Hepatocyte (in vitro differentiated cells): ENCODE data around the gene PLCB4. TPM values are rescaled to one million over a fixed set of nuclear protein-coding genes. Genes with fewer than 3 reads are reported as not detected.

Source experiments
- DNase-seq: peaks from one replicate; pipeline ENCODE4 v3.0.0-alpha.2; 2016; ENCODE audit warnings: low spot score
- H2AFZ ChIP-seq: fragments of 200-600 bp; sonication (generic); 2 replicates; pipeline ENCODE4 v1.6.0; 2016; ENCODE audit warnings: antibody characterized with exemption, mild to moderate bottlenecking
- H3K27ac ChIP-seq: fragments of 200-600 bp; sonication (generic); 2 replicates; pipeline ENCODE4 v1.5.1; 2016; ENCODE audit warnings: mild to moderate bottlenecking
- H3K27me3 ChIP-seq: fragments of 200-600 bp; sonication (generic); 2 replicates; pipeline ENCODE4 v1.6.1; 2016
- H3K36me3 ChIP-seq: fragments of 200-600 bp; sonication (generic); replicated peaks from 2 replicates; pipeline ENCODE4 v1.5.1; 2016; ENCODE audit warnings: low read depth; ENCODE audit not compliant: insufficient read depth
- H3K4me1 ChIP-seq: fragments of 200-600 bp; sonication (generic); 2 replicates; pipeline ENCODE4 v1.5.1; 2016; ENCODE audit warnings: mild to moderate bottlenecking, moderate library complexity; ENCODE audit not compliant: insufficient read depth
- H3K4me2 ChIP-seq: fragments of 200-600 bp; sonication (generic); 2 replicates; pipeline ENCODE4 v1.6.0; 2016
- H3K4me3 ChIP-seq: fragments of 200-600 bp; sonication (generic); 2 replicates; pipeline ENCODE4 v1.5.1; 2016; ENCODE audit warnings: mild to moderate bottlenecking
- H3K79me2 ChIP-seq: fragments of 200-600 bp; sonication (generic); 2 replicates; pipeline ENCODE4 v1.6.0; 2017; ENCODE audit warnings: mild to moderate bottlenecking
- H3K9me2 ChIP-seq: fragments of 200-600 bp; sonication (generic); replicated peaks from 2 replicates; pipeline ENCODE4 v1.6.0; 2017; ENCODE audit warnings: mild to moderate bottlenecking; ENCODE audit not compliant: insufficient read depth
- H3K9me3 ChIP-seq: fragments of 200-600 bp; sonication (generic); 2 replicates; pipeline ENCODE4 v1.5.1; 2016; ENCODE audit warnings: low read depth, mild to moderate bottlenecking
- H4K20me1 ChIP-seq: fragments of 200-600 bp; sonication (generic); 2 replicates; pipeline ENCODE4 v1.6.0; 2016; ENCODE audit warnings: mild to moderate bottlenecking; ENCODE audit not compliant: insufficient read depth, poor library complexity, severe bottlenecking
- CTCF ChIP-seq: fragments of 200-600 bp; sonication (generic); IDR thresholded peaks from 2 replicates; pipeline ENCODE4 v1.5.1; 2016; ENCODE audit warnings: antibody characterized with exemption, mild to moderate bottlenecking; ENCODE audit not compliant: poor library complexity
- EZH2 ChIP-seq: fragments of 200-600 bp; sonication (generic); IDR thresholded peaks from 2 replicates; pipeline ENCODE4 v1.6.1; 2016; ENCODE audit warnings: antibody characterized with exemption, mild to moderate bottlenecking, borderline replicate concordance
- EZH2phosphoT487 ChIP-seq: fragments of 200-600 bp; sonication (generic); IDR thresholded peaks from one replicate; pipeline ENCODE4 v1.6.1; 2018; ENCODE audit warnings: antibody characterized with exemption, mild to moderate bottlenecking, low read depth, moderate library complexity; ENCODE audit not compliant: unreplicated experiment, severe bottlenecking
- WGBS: methylation state at CpG from one replicate; pipeline ENCODE4 v1.1.6; 2016; ENCODE audit warnings: low lambda C conversion rate; ENCODE audit errors: missing lambda C conversion rate; 5-methylcytosine and 5-hydroxymethylcytosine counted together
- polyA plus RNA-seq: library from polyadenylated mRNA; unstranded; fragments of >200 nt; fragmentation: Nextera tagmentation; extraction: Ambion mirVana; gene quantifications from 2 replicates; pipeline ENCODE4 v1.2.1, GENCODE V29; 2016
- total RNA-seq: library from RNA; depleted of rRNA; stranded (reverse); fragments of >200 nt; gene quantifications from 2 replicates; pipeline ENCODE4 v1.2.3, GENCODE V29; 2014

Gene PLCB4
- total and polyA plus RNA-seq, 2 experiments from 2014 or later: 6.4 to 15.0 TPM

DNA sequence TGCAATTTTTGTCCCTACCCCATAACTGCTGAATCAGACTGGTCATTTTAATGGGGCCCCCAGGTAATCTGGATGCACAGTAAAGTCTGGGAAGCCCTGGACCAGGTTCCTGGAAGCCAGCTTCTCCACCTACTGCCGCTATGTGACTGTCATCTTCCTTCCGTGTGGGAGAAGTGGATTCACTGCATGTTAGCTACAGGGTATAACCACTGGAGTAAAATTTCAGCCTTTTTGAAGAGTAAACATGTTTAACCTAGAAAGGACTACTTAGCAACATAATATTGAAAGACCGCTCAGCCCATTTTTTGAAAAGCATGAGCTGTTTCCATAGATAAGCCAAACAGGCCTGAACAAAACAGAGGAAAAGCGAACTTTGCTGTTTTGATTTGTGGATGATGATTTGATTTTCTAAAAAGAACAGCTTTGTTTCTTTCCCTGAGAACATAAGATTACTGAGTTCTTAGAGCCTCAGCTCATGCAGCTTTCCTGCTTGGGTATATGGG, 208.1 kb downstream of the PLCB4 start:
- Histone ChIP-seq H3K27me3 (no peaks in the 10 kb centered on the region), H3K9me3 (no peaks in the 10 kb centered on the region), H3K9me2 (no peaks in the 10 kb centered on the region), H3K4me1 (peaks cover 4% of the 10 kb centered on the region), H3K4me3 (no peak overlapping the region), H3K27ac (no peak overlapping the region), H2AFZ (no peak overlapping the region), H3K79me2 (no peaks in the 10 kb centered on the region), H3K4me2 (no peak overlapping the region), H3K36me3 (no peaks in the 10 kb centered on the region), H4K20me1 (no peaks in the 10 kb centered on the region)
- no peak for TF ChIP-seq EZH2phosphoT487
- TF ChIP-seq CTCF: no peak
- TF ChIP-seq EZH2: no peak
- WGBS: 91% methylated on average over 4 of the region's 4 CpGs
- DNase-seq: no peak

DNA sequence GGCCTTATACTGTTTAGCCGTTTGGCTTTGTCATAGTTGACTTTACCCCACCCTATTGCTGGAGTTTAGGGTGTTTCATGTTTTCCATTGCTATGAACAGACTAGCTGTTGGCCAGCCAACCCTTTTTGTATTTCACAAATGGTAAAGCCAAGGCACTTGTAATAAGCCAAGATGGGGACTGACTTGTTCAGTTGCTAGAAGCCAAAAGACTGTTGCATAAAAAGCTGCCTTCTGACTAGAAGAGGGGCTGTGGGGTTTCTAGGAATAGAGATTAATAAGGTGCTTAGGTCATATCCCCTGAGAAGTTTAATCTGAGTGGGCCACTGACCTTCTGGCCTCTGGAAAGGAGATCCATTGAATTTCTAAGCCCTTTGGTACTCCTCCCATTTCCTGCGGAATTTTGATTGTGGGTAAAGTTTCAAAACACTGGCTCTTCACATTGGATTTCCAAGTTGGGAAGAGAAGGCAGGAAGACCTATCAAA, 211.1 kb downstream of the PLCB4 start:
- 97% methylated on average over 2 of the region's 2 CpGs for WGBS
- TF ChIP-seq CTCF: no peak
- TF ChIP-seq EZH2phosphoT487: no peak
- no peak for TF ChIP-seq EZH2
- Histone ChIP-seq H3K27ac (no peak overlapping the region), H3K9me2 (no peaks in the 10 kb centered on the region), H2AFZ (no peak overlapping the region), H3K4me1 (peaks cover 4% of the 10 kb centered on the region), H3K9me3 (no peaks in the 10 kb centered on the region), H3K4me3 (no peak overlapping the region), H3K4me2 (no peak overlapping the region), H3K79me2 (no peaks in the 10 kb centered on the region), H4K20me1 (no peaks in the 10 kb centered on the region), H3K27me3 (no peaks in the 10 kb centered on the region), H3K36me3 (no peaks in the 10 kb centered on the region)
- DNase-seq: no peak

- Histone ChIP-seq H3K79me2 (no peaks in the 10 kb centered on the region), H3K4me1 (peaks cover 4% of the 10 kb centered on the region), H3K27me3 (no peaks in the 10 kb centered on the region), H3K27ac (no peak overlapping the region), H3K4me2 (peak overlapping the region; percentile 1), H3K9me2 (no peaks in the 10 kb centered on the region), H3K4me3 (no peak overlapping the region), H3K36me3 (no peaks in the 10 kb centered on the region), H4K20me1 (no peaks in the 10 kb centered on the region), H2AFZ (no peak overlapping the region), H3K9me3 (no peaks in the 10 kb centered on the region)
- TF ChIP-seq EZH2 (no peak), CTCF (no peak), EZH2phosphoT487 (no peak)
- DNase-seq: no peak
- WGBS: 61% methylated on average over 5 of the region's 5 CpGs
Measured at GRCh38 chr20:9280666-9281065, 211.8 kb downstream of the PLCB4 start.
